RWPE2 (cell line): Measurements from ENCODE around the gene PDE4B.

Source experiments
- ATAC-seq: fragments of 200-7000 bp; cut with Tn5 transposase; 3 replicates; pipeline ENCODE4 v1.9.1; 2021; ENCODE audit warnings: low read depth
- DNase-seq: peaks from one replicate; pipeline ENCODE4 v3.0.0-alpha.2; 2020; ENCODE audit warnings: low spot score
- H3K27ac ChIP-seq: fragments of 450-650 bp; 2 replicates; pipeline ENCODE4 v1.5.1; 2017; ENCODE audit warnings: mild to moderate bottlenecking; ENCODE audit not compliant: poor library complexity, severe bottlenecking
- H3K27me3 ChIP-seq: fragments of 250-450 bp; sonication (Bioruptor Pico); 2 replicates; pipeline ENCODE4 v1.5.1; 2021; ENCODE audit warnings: mild to moderate bottlenecking, moderate library complexity; ENCODE audit not compliant: insufficient read depth, poor library complexity, severe bottlenecking
- H3K36me3 ChIP-seq: fragments of 250-450 bp; sonication (Bioruptor Pico); 2 replicates; pipeline ENCODE4 v1.5.1; 2020; ENCODE audit warnings: low read depth, mild to moderate bottlenecking, moderate library complexity
- H3K4me1 ChIP-seq: fragments of 250-450 bp; sonication (Bioruptor Pico); 2 replicates; pipeline ENCODE4 v1.5.1; 2021; ENCODE audit warnings: mild to moderate bottlenecking, moderate library complexity; ENCODE audit not compliant: insufficient read depth, poor library complexity, severe bottlenecking
- H3K4me3 ChIP-seq: fragments of 250-450 bp; sonication (Bioruptor Pico); 2 replicates; pipeline ENCODE4 v1.5.1; 2021; ENCODE audit warnings: mild to moderate bottlenecking, moderate library complexity; ENCODE audit not compliant: severe bottlenecking
- H3K9me3 ChIP-seq: fragments of 250-450 bp; sonication (Bioruptor Pico); 2 replicates; pipeline ENCODE4 v1.5.1; 2021; ENCODE audit warnings: mild to moderate bottlenecking, moderate library complexity; ENCODE audit not compliant: severe bottlenecking
- CTCF ChIP-seq: fragments of 450-650 bp; IDR thresholded peaks from one replicate; pipeline ENCODE4 v1.5.1; 2017; ENCODE audit warnings: mild to moderate bottlenecking, moderate library complexity; ENCODE audit not compliant: poor library complexity, severe bottlenecking

The PDE4B gene

GRCh38 chr1:66346057-66346795, 553.5 kb downstream of the PDE4B start:
- ATAC-seq, result no peak
- no peaks in the 10 kb centered on the region for H3K27me3 ChIP-seq
- no peaks in the 10 kb centered on the region for H3K4me1 ChIP-seq
- no peak overlapping the region for H3K4me3 ChIP-seq
- no peaks in the 10 kb centered on the region for H3K36me3 ChIP-seq
- H3K9me3 ChIP-seq, result no peaks in the 10 kb centered on the region
- DNase-seq, result no peak
- no peak for TF ChIP-seq CTCF
- no peak overlapping the region for H3K27ac ChIP-seq

- DNase-seq, result no peak
- no peak overlapping the region for H3K27ac ChIP-seq
- H3K4me3 ChIP-seq, result no peak overlapping the region
- no peaks in the 10 kb centered on the region for H3K4me1 ChIP-seq
- H3K36me3 ChIP-seq, result no peaks in the 10 kb centered on the region
- no peaks in the 10 kb centered on the region for H3K9me3 ChIP-seq
- no peaks in the 10 kb centered on the region for H3K27me3 ChIP-seq
- ATAC-seq, result no peak
- no peak for TF ChIP-seq CTCF
Measured at GRCh38 chr1:66346873-66347272, 554.2 kb downstream of the PDE4B start.

- no peaks in the 10 kb centered on the region for H3K36me3 ChIP-seq
- DNase-seq, result no peak
- no peak overlapping the region for H3K4me3 ChIP-seq
- no peak for TF ChIP-seq CTCF
- no peak overlapping the region for H3K27ac ChIP-seq
- no peaks in the 10 kb centered on the region for H3K27me3 ChIP-seq
- ATAC-seq, result no peak
- no peaks in the 10 kb centered on the region for H3K9me3 ChIP-seq
- no peaks in the 10 kb centered on the region for H3K4me1 ChIP-seq
Measured at GRCh38 chr1:66348776-66349175, 556.1 kb downstream of the PDE4B start.

GRCh38 chr1:66349242-66349641, 556.5 kb downstream of the PDE4B start:
- Histone ChIP-seq H3K9me3 (no peaks in the 10 kb centered on the region), H3K27ac (no peak overlapping the region), H3K4me3 (no peak overlapping the region), H3K36me3 (no peaks in the 10 kb centered on the region), H3K27me3 (no peaks in the 10 kb centered on the region), H3K4me1 (no peaks in the 10 kb centered on the region)
- ATAC-seq, result no peak
- no peak for DNase-seq
- no peak for TF ChIP-seq CTCF

- Histone ChIP-seq H3K4me3 (no peak overlapping the region), H3K9me3 (no peaks in the 10 kb centered on the region), H3K27ac (no peak overlapping the region), H3K36me3 (no peaks in the 10 kb centered on the region), H3K27me3 (no peaks in the 10 kb centered on the region), H3K4me1 (no peaks in the 10 kb centered on the region)
- DNase-seq, result no peak
- ATAC-seq, result no peak
- TF ChIP-seq CTCF, result no peak
Measured at GRCh38 chr1:66350001-66350547, 557.4 kb downstream of the PDE4B start.
